ENCODE results near the gene ZNF19.

Gene ZNF19

GRCh38 chr16:71489122-71489521 lies at the start of gene ZNF19:
Gene ZNF19, minus strand, starts transcription at chr16:71489324. Its CDS starts 7,210 bp downstream, at chr16:71482114.
- DNase-seq (ENCODE audit: low read depth), result no peak
- no peak within 1 kb of the TSS for H3K4me3 ChIP-seq (replicated peaks; ENCODE audit: low read depth, low read length)
- no peak for TF ChIP-seq CTCF (IDR thresholded peaks at IDR 0.05; ENCODE audit: low read length, missing control alignments)

DNA sequence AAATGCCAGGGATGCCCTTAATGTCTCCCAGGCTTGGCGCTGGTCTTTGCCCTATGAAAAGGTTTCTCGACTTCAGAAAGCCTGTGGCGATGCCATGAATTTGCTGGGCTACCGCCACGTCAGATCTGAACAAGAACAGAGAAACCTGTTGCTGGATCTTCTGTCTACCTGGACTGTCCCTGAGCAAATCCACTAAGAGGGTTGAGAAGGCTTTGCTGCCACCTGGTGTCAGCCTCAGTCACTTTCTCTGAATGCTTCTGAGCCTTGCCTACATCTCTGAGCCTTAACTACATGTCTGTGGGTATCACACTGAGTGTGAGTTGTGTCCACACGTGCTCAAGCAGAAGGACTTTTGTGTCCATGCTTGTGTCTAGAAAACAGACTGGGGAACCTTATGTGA lies 48.5 kb upstream of the ZNF19 start:
- peak; percentile 56 for DNase-seq (ENCODE audit: low read depth)
- peak; percentile 71 for TF ChIP-seq CTCF (IDR thresholded peaks at IDR 0.05; ENCODE audit: low read length, missing control alignments)
- H3K4me3 ChIP-seq (replicated peaks; ENCODE audit: low read depth, low read length), result no peak overlapping the region

GRCh38 chr16:71536752-71537499 lies 47.8 kb upstream of the ZNF19 start:
- no peak for DNase-seq (ENCODE audit: low read depth)
- no peak for TF ChIP-seq CTCF (IDR thresholded peaks at IDR 0.05; ENCODE audit: low read length, missing control alignments)
- no peak overlapping the region for H3K4me3 ChIP-seq (replicated peaks; ENCODE audit: low read depth, low read length)

GRCh38 chr16:71532366-71532765 lies 43.2 kb upstream of the ZNF19 start:
- no peak overlapping the region for H3K4me3 ChIP-seq (replicated peaks; ENCODE audit: low read depth, low read length)
- no peak for DNase-seq (ENCODE audit: low read depth)
- TF ChIP-seq CTCF (IDR thresholded peaks at IDR 0.05; ENCODE audit: low read length, missing control alignments), result no peak

- DNase-seq (ENCODE audit: low read depth), result no peak
- H3K4me3 ChIP-seq (replicated peaks; ENCODE audit: low read depth, low read length), result no peak overlapping the region
- TF ChIP-seq CTCF (IDR thresholded peaks at IDR 0.05; ENCODE audit: low read length, missing control alignments), result no peak
These were observed 39.7 kb upstream of the ZNF19 start for GRCh38 chr16:71528863-71529262.

DNA sequence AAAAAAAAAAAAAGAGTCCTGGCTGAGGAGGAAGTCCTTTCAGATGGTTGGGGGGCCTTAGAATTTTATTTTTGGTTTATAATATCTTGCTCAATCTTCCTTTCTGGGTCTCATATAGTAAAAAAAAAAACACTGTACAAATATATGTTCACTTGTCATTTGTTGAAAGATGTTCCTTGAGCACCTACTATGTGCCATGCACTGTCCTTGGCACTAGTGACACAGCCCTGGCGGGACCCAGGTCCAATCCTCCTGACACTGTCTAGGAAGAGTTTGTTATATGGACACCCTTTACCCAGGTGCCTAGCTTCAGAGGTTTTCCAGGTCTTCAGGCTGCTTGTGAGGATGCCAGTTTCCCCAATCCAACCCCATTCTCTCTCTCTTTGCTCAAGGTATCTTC lies 39.1 kb upstream of the ZNF19 start:
- TF ChIP-seq CTCF (IDR thresholded peaks at IDR 0.05; ENCODE audit: low read length, missing control alignments), result no peak
- no peak for DNase-seq (ENCODE audit: low read depth)

DNA sequence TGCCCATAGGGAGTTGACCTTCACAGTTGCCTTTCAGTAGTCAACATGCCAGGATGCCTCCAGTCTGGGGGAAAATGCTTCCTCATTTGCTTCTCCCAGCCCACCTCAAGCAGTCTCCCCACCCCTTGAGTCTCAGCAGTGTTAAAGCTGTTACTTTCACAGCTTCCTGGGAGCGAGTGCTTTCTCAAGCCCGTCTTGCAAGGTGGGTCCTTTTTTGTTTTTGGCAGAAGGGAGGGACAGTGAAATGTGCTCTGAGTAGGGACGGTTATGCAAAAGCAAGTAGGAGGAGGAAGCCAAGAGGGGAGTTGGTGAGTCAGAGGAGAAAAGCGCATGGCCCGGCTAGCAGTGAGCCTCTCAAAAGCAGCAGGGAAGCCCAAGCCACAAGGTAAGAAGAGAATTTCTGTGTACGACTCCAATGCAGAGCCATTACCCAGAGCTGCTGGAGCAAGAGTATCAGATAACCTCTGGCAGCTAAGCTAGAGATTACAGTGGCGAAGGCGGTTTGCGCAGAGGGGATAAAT lies 37.0 kb upstream of the ZNF19 start, which contains the start of gene CHST4:
Gene CHST4, plus strand, starts transcription at position 316 of the 521 bp plus-strand sequence. CDS start 10,252 bp downstream, outside the sequence.
- no peak within 1 kb of the TSS for H3K4me3 ChIP-seq (replicated peaks; ENCODE audit: low read depth, low read length)
- DNase-seq (ENCODE audit: low read depth), result peak; percentile 52
- TF ChIP-seq CTCF (IDR thresholded peaks at IDR 0.05; ENCODE audit: low read length, missing control alignments), result no peak

More for the DNA sequence above, 39.1 kb upstream of the ZNF19 start:
- no peak overlapping the region for H3K4me3 ChIP-seq (replicated peaks; ENCODE audit: low read depth, low read length)

All from fibroblast of pulmonary artery (primary cell).